ENCODE measurements around the gene YWHAE.

- TF ChIP-seq CTCF (IDR thresholded peaks at IDR 0.05) (no peak), POLR2A (IDR thresholded peaks at IDR 0.05) (no peak), POLR2AphosphoS5 (IDR thresholded peaks at IDR 0.05) (no peak), EP300 (IDR thresholded peaks at IDR 0.05) (no peak)
Observed at GRCh38 chr17:1328437-1328836, 71.6 kb downstream of the YWHAE start.

Measured in stomach (tissue), 4 donors.